Hematopoietic multipotent progenitor cell treated with erythropoietin and hydrocortisone succinate and interleukin-3 and kit ligand, for 15 days (in vitro differentiated cells): ENCODE results near the gene ARHGEF28.

Experiments
- DNase-seq: peaks from one replicate; pipeline ENCODE4 v3.0.0-alpha.2; 2015; ENCODE audit warnings: low spot score

ARHGEF28 gene

DNA sequence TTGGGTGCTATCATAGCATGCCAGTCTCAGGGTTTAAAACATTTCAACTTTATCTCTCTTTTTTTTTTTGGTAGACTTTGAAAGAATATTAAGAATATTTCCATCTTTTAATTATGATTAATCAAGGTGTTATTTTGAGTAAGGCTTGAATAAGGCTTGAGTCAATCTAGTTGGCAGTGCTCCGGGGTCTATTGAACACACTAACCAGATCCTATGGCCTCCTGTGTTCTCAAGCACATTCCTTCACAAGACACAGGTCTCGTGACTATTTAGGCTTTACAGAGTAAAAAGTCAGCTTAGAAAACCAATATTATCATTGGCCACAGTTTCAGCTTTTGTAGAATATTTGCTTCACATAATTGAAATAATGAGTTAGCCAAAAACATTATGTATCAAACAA lies 151.2 kb downstream of the ARHGEF28 start:
- DNase-seq, result no peak

GRCh38 chr5:73780302-73781080 lies 154.5 kb downstream of the ARHGEF28 start:
- DNase-seq, result no peak

DNA sequence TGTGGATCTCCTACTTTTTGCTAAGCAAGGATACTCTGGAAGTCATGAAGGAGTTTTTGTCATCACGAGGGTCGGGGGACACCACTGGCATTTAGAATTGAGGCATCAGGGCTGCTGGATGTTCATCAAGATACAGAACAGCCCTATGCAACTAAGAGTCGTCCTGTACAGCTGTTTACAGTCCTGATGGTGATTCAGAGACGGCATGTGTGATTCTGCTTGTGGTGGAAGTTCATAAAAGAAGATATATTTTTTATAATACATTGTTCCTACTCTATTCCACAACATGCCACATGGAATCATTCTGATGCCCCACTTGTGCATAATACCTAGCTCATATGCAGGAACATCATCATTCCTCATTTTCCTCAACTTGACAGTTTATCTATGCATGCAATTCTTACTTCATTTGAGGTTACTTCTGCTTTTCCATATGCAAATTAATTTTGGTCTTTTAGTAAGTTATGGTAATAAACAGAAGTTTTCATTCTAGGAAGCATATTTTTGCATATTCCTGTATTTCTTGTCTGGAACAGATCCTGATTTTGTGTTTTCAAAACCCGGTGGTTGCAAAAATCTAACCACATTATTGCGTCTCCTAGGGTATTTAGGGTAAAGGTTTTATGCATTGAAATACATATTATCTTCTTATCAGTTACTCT lies 155.2 kb downstream of the ARHGEF28 start:
- DNase-seq, result no peak

GRCh38 chr5:73783828-73784227 lies 157.8 kb downstream of the ARHGEF28 start:
- DNase-seq, result no peak

GRCh38 chr5:73786043-73786831 lies 160.2 kb downstream of the ARHGEF28 start:
- DNase-seq, result no peak

- no peak for DNase-seq
These were observed 163.9 kb downstream of the ARHGEF28 start for GRCh38 chr5:73789851-73790281.

- DNase-seq, result no peak
These were observed 165.4 kb downstream of the ARHGEF28 start for GRCh38 chr5:73791389-73791788.

DNA sequence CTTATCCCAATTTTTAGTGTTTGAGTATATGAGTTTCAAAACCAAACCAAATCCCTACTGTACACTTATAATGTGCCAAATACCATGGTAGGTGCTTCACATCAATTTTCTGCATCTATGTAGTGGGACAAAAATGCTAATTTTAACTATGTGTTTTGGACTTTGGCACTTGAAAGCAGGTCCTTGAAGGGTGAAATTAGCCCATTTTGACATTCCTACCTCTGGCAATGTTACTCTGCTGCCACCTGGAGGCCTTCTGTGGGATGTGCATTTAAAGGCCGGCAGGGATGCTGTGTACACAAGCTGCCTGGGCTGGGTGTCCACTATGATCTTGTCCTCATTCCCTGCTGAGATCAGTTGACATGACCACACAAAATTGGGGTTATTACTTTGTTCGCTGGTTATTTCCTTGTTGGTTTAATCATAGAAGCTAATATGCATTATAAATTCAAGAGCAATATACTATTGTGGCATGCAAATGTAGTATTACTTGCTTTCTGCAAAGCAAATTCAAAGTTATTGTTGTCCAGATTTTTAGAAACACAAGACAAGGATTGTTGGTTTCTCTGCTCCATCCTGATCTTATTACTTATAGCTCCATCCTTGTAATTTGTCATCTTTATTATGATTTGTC lies 166.8 kb downstream of the ARHGEF28 start:
- peak; percentile 56 for DNase-seq

- no peak for DNase-seq
These were observed 167.9 kb downstream of the ARHGEF28 start for GRCh38 chr5:73793911-73794310.

GRCh38 chr5:73796164-73797131 lies 170.5 kb downstream of the ARHGEF28 start:
- no peak for DNase-seq

GRCh38 chr5:73797132-73797510 lies 171.1 kb downstream of the ARHGEF28 start:
- DNase-seq, result no peak

DNA sequence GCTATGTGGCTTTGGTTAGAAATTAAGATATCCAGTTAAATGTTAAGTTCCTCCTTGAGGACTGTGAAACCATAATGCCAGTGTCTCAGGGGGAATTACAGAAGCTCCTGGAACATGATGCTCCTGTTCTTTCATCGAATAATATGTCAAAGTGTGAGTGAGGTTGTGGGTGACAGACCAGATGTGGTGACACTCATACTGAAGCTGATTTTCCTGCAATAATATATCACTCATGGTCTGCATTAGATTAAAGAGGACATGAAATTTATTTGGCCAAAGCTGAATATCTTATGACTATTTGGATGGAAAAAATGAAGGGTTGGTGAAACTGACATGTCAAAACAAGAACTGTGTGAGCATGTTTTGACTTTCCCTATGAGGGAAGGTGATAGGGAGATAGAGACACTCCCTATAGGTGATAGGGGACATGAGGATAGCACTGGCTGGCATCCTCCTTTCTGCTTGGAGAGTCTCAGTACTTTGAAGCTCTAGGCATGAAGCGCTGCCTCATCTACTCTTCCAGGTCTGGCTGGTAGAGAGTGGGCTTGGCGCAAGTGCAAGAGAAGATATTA lies 173.5 kb downstream of the ARHGEF28 start:
- no peak for DNase-seq

GRCh38 chr5:73801686-73802085 lies 175.7 kb downstream of the ARHGEF28 start:
- DNase-seq, result no peak

- no peak for DNase-seq
These were observed 179.5 kb downstream of the ARHGEF28 start for GRCh38 chr5:73805449-73805848.

DNA sequence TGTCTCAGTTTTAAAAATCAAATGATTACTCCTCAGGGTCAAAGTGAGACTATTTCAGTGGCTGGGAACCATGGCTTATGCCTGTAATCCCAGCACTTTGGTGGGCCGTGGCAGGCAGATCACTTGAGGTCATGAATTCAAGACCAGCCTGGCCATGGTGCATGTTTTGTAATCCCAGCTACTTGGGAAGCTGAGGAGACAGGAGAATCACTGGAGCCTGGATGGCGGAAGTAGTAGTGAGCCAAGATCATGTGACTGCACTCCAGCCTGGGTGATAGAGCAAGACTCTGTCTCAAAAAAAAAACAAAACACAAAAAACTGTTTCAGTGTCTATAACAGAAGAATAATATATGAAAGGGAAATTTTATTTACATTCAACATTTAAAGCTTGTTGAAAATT lies 182.9 kb downstream of the ARHGEF28 start:
- DNase-seq, result no peak

DNA sequence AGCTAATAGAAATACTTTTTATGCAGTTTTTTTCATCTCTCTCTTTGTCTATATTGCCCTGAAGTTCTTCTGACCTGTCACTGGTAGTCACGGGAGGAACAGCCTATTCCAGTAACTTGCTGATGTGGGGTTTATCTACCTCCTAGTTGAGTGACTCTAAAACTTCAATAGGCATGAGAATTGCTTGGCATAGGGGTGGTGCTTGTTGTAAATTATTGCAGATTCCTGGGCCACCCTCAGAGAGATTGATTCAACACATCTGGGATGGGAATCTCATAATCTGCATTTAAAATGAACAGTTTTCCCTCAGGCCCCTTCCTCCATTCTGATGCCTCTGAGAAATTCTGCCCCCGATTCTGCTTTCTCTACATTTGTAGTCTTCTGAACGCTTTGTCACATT lies 184.4 kb downstream of the ARHGEF28 start:
- no peak for DNase-seq

DNA sequence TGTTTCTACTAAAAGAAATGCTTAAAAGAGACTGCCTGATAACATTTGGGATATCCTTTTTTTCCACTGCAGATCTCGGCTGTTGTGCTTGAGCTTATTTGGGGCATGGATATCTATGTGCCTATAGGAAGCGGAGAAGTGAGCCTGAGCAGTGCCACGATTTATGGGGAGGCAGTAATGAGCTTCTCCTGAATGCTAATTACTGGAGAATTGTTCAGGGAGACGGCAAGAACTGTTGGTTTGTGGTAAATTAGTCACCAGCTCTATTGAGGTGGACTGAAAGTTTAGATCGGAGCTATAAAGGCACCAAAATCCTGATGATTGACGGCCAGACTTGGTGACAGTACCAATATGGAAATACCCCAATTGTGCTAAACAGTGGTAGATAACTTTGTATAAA lies 186.5 kb downstream of the ARHGEF28 start:
- DNase-seq, result no peak

DNA sequence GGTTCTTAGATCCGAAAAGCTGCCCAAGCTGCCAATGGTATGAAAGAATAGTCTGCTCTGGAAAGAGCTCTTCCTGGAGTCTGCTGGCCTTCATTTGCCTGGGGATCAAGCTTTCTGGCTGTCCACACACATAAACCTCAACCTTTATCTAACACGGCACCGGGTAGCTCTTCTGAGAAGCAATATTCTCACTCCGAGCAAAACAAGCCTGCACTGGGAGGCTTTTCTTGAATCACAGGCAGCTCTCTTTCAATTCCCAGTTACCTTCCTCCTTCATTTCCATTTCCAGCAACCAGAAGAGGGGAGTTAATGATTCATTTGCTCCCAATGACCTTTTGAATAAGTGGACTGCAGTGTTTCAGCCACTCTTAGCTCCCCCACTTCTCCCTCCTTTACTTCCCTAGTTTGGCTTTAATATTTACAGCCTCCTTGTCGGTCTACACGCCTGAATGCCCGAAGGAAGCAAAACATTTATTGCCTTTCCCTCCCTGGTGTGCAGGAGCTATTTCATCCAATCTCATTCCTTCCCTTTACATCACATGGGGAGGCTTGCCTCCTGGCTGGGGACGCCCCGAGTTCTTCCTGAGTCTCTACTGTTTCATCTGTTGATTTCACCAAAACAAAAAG lies 187.1 kb downstream of the ARHGEF28 start:
- DNase-seq, result no peak

DNA sequence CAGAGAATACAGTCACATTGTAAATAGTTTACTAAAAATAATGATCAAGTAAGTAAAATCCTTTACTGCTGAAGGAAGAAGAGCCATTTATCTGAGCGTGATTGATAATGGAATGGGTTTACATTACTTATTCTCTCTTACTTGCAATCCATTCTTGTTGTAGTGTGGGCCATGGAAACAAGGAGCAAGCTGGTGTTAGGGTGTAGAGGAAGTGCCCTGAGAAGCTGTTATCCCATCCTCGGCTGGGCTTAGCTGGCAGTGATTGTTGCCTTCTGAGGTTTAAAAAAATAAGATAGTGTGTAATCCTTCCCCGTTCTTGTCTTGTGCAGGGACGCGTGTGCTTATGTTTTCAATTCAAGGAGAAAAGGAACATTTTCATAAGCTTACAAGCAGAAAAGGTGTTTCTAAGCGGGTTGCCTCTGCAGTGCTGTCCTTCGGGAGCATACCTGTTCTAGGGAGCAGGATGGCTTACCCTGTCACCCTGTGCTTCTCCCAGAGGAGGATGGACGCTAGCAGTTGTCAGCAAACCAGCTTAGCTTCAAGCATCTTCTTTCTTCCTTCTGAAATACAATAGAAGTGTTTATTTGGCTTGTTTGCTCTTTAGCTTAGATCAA lies 188.3 kb downstream of the ARHGEF28 start:
- no peak for DNase-seq

- no peak for DNase-seq
These were observed 189.6 kb downstream of the ARHGEF28 start for GRCh38 chr5:73815631-73816030.
